Nephron (organoid): ENCODE results near the gene GPC3.
"Not testable (repeated sequence)": the region's sequence is repeated elsewhere in the genome, so short reads cannot be mapped to it uniquely, and the experiment has no call there.

Source experiments
- H3K27ac Mint-ChIP-seq, 3 experiments: 2 replicates each; pipeline ENCODE4 v1.8.0; 2020; ENCODE audit warnings: mixed read lengths in 3 of 3, mild to moderate bottlenecking in 2 of 3, moderate library complexity in 1 of 3
- H3K27me3 Mint-ChIP-seq: 2 replicates; pipeline ENCODE4 v1.8.0; 2021; ENCODE audit warnings: low read depth, mild to moderate bottlenecking, moderate library complexity, mixed read lengths
- H3K36me3 Mint-ChIP-seq: 2 replicates; pipeline ENCODE4 v1.8.0; 2020; ENCODE audit warnings: low read depth, mixed read lengths
- H3K4me1 Mint-ChIP-seq: 2 replicates; pipeline ENCODE4 v1.8.0; 2020; ENCODE audit warnings: mixed read lengths
- H3K4me3 Mint-ChIP-seq, 3 experiments: 2 replicates each; pipeline ENCODE4 v1.8.0; 2020; ENCODE audit warnings: mild to moderate bottlenecking in 3 of 3, mixed read lengths in 3 of 3, moderate library complexity in 2 of 3
- H3K9me3 Mint-ChIP-seq: 2 replicates; pipeline ENCODE4 v1.8.0; 2020; ENCODE audit warnings: mixed read lengths
- CTCF ChIP-seq, 3 experiments: fragments of 200-600 bp; sonication (generic); IDR thresholded peaks; one replicate each; pipeline ENCODE4 v1.5.0; 2021; ENCODE audit warnings: antibody characterized with exemption in 3 of 3; ENCODE audit not compliant: unreplicated experiment in 3 of 3

The GPC3 gene

GRCh38 chrX:134023851-134024281 is 38.5 kb upstream of the GPC3 start:
- TF ChIP-seq CTCF (IDR thresholded peaks at IDR 0.05; ENCODE audit: unreplicated experiment in 3 of 3): no peak
- Mint-ChIP-seq H3K4me1 (peaks cover 15% of the 10 kb centered on the region), H3K27ac (no peak overlapping the region), H3K36me3 (no peaks in the 10 kb centered on the region), H3K27me3 (no peaks in the 10 kb centered on the region), H3K4me3 (no peak overlapping the region), H3K9me3 (no peaks in the 10 kb centered on the region)

- Mint-ChIP-seq H3K9me3 (no peaks in the 10 kb centered on the region), H3K27me3 (no peaks in the 10 kb centered on the region), H3K36me3 (no peaks in the 10 kb centered on the region), H3K4me1 (peaks cover 11% of the 10 kb centered on the region), H3K27ac (peak overlapping the region; percentile 63 to 79 (median 63)), H3K4me3 (no peak overlapping the region)
- TF ChIP-seq CTCF (IDR thresholded peaks at IDR 0.05; ENCODE audit: unreplicated experiment in 3 of 3): peak; percentile 41 to 62 (median 48)
Measured at GRCh38 chrX:134020910-134021309, 35.5 kb upstream of the GPC3 start.

GRCh38 chrX:134019567-134020206 is 34.3 kb upstream of the GPC3 start:
- Mint-ChIP-seq H3K36me3 (no peaks in the 10 kb centered on the region), H3K27me3 (no peaks in the 10 kb centered on the region), H3K9me3 (no peaks in the 10 kb centered on the region), H3K4me3 (no peak overlapping the region), H3K27ac (peak overlapping the region; percentile 65 to 88 (median 81)), H3K4me1 (peaks cover 11% of the 10 kb centered on the region)
- TF ChIP-seq CTCF (IDR thresholded peaks at IDR 0.05; ENCODE audit: unreplicated experiment in 3 of 3): no peak

GRCh38 chrX:134016309-134016708 is 30.9 kb upstream of the GPC3 start:
- Mint-ChIP-seq H3K4me1 (peaks cover 20% of the 10 kb centered on the region), H3K27ac (peak overlapping the region; percentile 22 to 68 (median 29))
- not testable (repeated sequence) for H3K36me3 Mint-ChIP-seq, H3K4me3 Mint-ChIP-seq, H3K27me3 Mint-ChIP-seq, H3K9me3 Mint-ChIP-seq

- not testable (repeated sequence) for H3K27me3 Mint-ChIP-seq, H3K36me3 Mint-ChIP-seq, H3K9me3 Mint-ChIP-seq, H3K4me3 Mint-ChIP-seq
- Mint-ChIP-seq H3K4me1 (peaks cover 20% of the 10 kb centered on the region), H3K27ac (peak overlapping the region in 2 of 3 experiments; percentile 22 to 48)
Measured at GRCh38 chrX:134015510-134015909, 30.1 kb upstream of the GPC3 start.

GRCh38 chrX:134013524-134013923 is 28.1 kb upstream of the GPC3 start:
- peaks cover 23% of the 10 kb centered on the region for H3K4me1 Mint-ChIP-seq
- no peaks in the 10 kb centered on the region for H3K36me3 Mint-ChIP-seq
- no peak overlapping the region for H3K4me3 Mint-ChIP-seq
- H3K27ac Mint-ChIP-seq: peak overlapping the region in 2 of 3 experiments; percentile 4 to 42
- no peak for TF ChIP-seq CTCF (IDR thresholded peaks at IDR 0.05; ENCODE audit: unreplicated experiment in 3 of 3)
- H3K27me3 Mint-ChIP-seq: no peaks in the 10 kb centered on the region
- no peaks in the 10 kb centered on the region for H3K9me3 Mint-ChIP-seq

- H3K4me1 Mint-ChIP-seq: peaks cover 23% of the 10 kb centered on the region
- peak overlapping the region; percentile 4 to 42 (median 29) for H3K27ac Mint-ChIP-seq
- H3K27me3 Mint-ChIP-seq: no peaks in the 10 kb centered on the region
- no peak for TF ChIP-seq CTCF (IDR thresholded peaks at IDR 0.05; ENCODE audit: unreplicated experiment in 3 of 3)
- no peaks in the 10 kb centered on the region for H3K36me3 Mint-ChIP-seq
- H3K9me3 Mint-ChIP-seq: no peaks in the 10 kb centered on the region
- no peak overlapping the region for H3K4me3 Mint-ChIP-seq
Measured at GRCh38 chrX:134013092-134013497, 27.7 kb upstream of the GPC3 start.
